OCI-LY1 (cell line): Measurements from ENCODE around the gene RHEB.

Experiments
- H2AFZ ChIP-seq: fragments of 200-600 bp; sonication (generic), shearing (Covaris generic); 2 replicates; pipeline ENCODE4 v1.6.0; 2014; ENCODE audit warnings: antibody characterized with exemption, mild to moderate bottlenecking, low read length
- H3F3A ChIP-seq: fragments of 200-600 bp; sonication (generic), shearing (Covaris generic); 2 replicates; pipeline ENCODE4 v1.6.0; 2014; ENCODE audit warnings: mild to moderate bottlenecking, antibody characterized with exemption, low read length, moderate library complexity; ENCODE audit not compliant: insufficient read depth
- H3K27ac ChIP-seq: fragments of 200-600 bp; sonication (generic); 2 replicates; pipeline ENCODE4 v1.5.1; 2014; ENCODE audit warnings: low read length, mixed run types, mild to moderate bottlenecking, low read depth; ENCODE audit not compliant: poor library complexity, severe bottlenecking
- H3K27me3 ChIP-seq: fragments of 200-600 bp; sonication (generic); 2 replicates; pipeline ENCODE4 v1.6.0; 2014; ENCODE audit warnings: antibody characterized with exemption, mild to moderate bottlenecking, low read length, moderate library complexity; ENCODE audit not compliant: insufficient read depth
- H3K36me3 ChIP-seq: fragments of 200-600 bp; sonication (generic); 2 replicates; pipeline ENCODE4 v1.6.1; 2014; ENCODE audit warnings: mild to moderate bottlenecking, antibody characterized with exemption, low read length, moderate library complexity, mixed read lengths; ENCODE audit not compliant: insufficient read depth
- H3K4me1 ChIP-seq: fragments of 200-600 bp; sonication (generic); 2 replicates; pipeline ENCODE4 v1.5.1; 2014; ENCODE audit warnings: mild to moderate bottlenecking, low read length, moderate library complexity; ENCODE audit not compliant: insufficient read depth, severe bottlenecking
- H3K4me2 ChIP-seq: fragments of 200-600 bp; sonication (generic), shearing (Covaris generic); 2 replicates; pipeline ENCODE4 v1.6.1; 2014; ENCODE audit warnings: low read length
- H3K4me3 ChIP-seq: fragments of 200-600 bp; sonication (generic); 2 replicates; pipeline ENCODE4 v1.5.1; 2014; ENCODE audit warnings: low read length, low read depth, mild to moderate bottlenecking, mixed read lengths; ENCODE audit not compliant: poor library complexity, severe bottlenecking
- H3K79me2 ChIP-seq: fragments of 200-600 bp; shearing (Covaris generic); 2 replicates; pipeline ENCODE4 v1.6.1; 2016; ENCODE audit warnings: mixed run types, low read length, mixed read lengths; ENCODE audit not compliant: insufficient read depth
- H3K9ac ChIP-seq: fragments of 200-600 bp; sonication (generic), shearing (Covaris generic); 2 replicates; pipeline ENCODE4 v1.6.1; 2014; ENCODE audit warnings: mild to moderate bottlenecking, low read length, mixed read lengths
- H3K9me2 ChIP-seq: fragments of 200-600 bp; sonication (generic), shearing (Covaris generic); 2 replicates; pipeline ENCODE4 v1.6.1; 2014; ENCODE audit warnings: low read depth, mild to moderate bottlenecking, low read length, mixed read lengths
- H3K9me3 ChIP-seq: fragments of 200-600 bp; shearing (Covaris generic); 2 replicates; pipeline ENCODE4 v1.6.1; 2014; ENCODE audit warnings: low read length, mixed read lengths
- H4K20me1 ChIP-seq: fragments of 200-600 bp; sonication (generic), shearing (Covaris generic); 2 replicates; pipeline ENCODE4 v1.6.0; 2016; ENCODE audit warnings: mild to moderate bottlenecking, low read length; ENCODE audit not compliant: insufficient read depth
- EZH2 ChIP-seq: fragments of 200-600 bp; sonication (generic), shearing (Covaris generic); IDR thresholded peaks from 2 replicates; pipeline ENCODE4 v1.8.0; 2017; ENCODE audit warnings: borderline replicate concordance, mixed run types, mild to moderate bottlenecking, antibody characterized with exemption, low read length, moderate library complexity, mixed read lengths
- TF ChIP-seq, protein P1 (sequence below): fragments of 200-600 bp; sonication (generic), shearing (Covaris generic); IDR thresholded peaks from 2 replicates; pipeline ENCODE4 v1.5.1; 2017; ENCODE audit warnings: mild to moderate bottlenecking, antibody characterized with exemption, low read length, moderate library complexity, mixed read lengths

The RHEB gene

GRCh38 chr7:151435103-151435916, 84.4 kb downstream of the RHEB start:
- Histone ChIP-seq H3K4me2 (no peak overlapping the region), H3K4me1 (no peaks in the 10 kb centered on the region), H3K27ac (no peak overlapping the region), H3K9ac (no peak overlapping the region), H3F3A (no peaks in the 10 kb centered on the region), H3K9me2 (no peaks in the 10 kb centered on the region), H3K9me3 (no peaks in the 10 kb centered on the region), H3K79me2 (no peaks in the 10 kb centered on the region), H3K27me3 (peaks cover 6% of the 10 kb centered on the region; the same call in 1 of the 2 replicates), H3K36me3 (no peaks in the 10 kb centered on the region), H2AFZ (no peak overlapping the region), H4K20me1 (no peaks in the 10 kb centered on the region), H3K4me3 (no peak overlapping the region)
- TF ChIP-seq, protein P1, sequence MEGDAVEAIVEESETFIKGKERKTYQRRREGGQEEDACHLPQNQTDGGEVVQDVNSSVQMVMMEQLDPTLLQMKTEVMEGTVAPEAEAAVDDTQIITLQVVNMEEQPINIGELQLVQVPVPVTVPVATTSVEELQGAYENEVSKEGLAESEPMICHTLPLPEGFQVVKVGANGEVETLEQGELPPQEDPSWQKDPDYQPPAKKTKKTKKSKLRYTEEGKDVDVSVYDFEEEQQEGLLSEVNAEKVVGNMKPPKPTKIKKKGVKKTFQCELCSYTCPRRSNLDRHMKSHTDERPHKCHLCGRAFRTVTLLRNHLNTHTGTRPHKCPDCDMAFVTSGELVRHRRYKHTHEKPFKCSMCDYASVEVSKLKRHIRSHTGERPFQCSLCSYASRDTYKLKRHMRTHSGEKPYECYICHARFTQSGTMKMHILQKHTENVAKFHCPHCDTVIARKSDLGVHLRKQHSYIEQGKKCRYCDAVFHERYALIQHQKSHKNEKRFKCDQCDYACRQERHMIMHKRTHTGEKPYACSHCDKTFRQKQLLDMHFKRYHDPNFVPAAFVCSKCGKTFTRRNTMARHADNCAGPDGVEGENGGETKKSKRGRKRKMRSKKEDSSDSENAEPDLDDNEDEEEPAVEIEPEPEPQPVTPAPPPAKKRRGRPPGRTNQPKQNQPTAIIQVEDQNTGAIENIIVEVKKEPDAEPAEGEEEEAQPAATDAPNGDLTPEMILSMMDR, result no peak
- no peak for TF ChIP-seq EZH2

DNA sequence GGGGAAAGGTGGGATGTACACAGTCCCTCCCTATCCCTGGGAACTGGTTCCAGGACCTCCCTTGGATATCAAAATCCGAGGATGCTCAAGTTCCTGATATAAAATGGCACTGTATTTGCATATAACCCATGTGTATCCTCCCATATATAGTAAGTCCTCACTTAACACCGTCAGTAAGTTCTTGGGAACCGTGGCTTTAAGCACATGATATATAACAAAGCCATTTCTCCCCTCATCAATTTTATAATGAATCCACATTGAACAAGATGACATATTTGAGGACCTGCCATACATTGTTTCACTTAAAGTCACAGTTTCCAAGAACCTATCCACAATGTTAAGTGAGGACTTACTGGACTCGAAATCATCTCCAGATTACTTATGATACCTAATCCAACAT, 85.1 kb downstream of the RHEB start:
- no peak for TF ChIP-seq EZH2
- TF ChIP-seq, protein P1, result no peak

DNA sequence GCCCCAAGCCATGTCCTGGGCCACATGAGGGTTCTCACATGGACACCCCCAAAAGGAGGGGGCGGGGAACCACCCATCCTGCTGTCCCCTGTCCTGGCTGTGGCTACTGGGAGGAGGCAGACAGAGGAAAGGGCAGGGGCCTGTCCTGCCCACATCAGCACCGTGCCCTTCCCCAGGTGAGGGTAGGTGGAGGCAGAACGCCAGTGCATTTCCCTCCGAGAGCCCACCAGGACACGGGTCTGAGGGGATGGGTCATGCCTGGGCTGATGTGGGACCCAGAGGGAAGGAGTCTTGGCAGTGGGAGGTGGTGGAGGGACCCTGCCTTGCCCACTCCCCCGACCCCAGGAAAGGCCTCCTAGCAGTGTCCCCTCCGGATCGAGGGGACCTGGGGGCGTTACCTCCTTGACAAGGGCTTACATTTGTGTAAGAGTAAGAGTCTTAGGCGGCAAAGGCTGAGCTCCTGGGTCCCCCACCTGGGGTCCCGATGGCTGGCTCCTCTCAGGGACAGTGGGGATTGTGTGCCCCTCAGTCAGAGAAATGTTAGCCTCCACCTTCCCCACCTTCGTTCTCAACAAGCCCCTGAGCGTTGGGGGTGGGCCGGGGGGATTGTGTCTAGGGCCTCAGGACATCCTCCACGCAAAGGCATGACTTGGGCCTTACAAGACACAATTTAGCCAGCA, 85.8 kb downstream of the RHEB start:
- H3K9me2 ChIP-seq, result no peaks in the 10 kb centered on the region
- peaks cover 6% of the 10 kb centered on the region; the same call in 1 of the 2 replicates for H3K27me3 ChIP-seq
- TF ChIP-seq, protein P1, result no peak
- no peak for TF ChIP-seq EZH2
- peaks cover 13% of the 10 kb centered on the region for H3K4me1 ChIP-seq
- H3K4me2 ChIP-seq, result no peak overlapping the region
- no peak overlapping the region for H3K9ac ChIP-seq
- no peaks in the 10 kb centered on the region for H3K79me2 ChIP-seq
- no peaks in the 10 kb centered on the region for H3F3A ChIP-seq
- H3K4me3 ChIP-seq, result no peak overlapping the region
- no peak overlapping the region for H3K27ac ChIP-seq
- H4K20me1 ChIP-seq, result no peaks in the 10 kb centered on the region
- H2AFZ ChIP-seq, result no peak overlapping the region
- H3K9me3 ChIP-seq, result no peaks in the 10 kb centered on the region
- no peaks in the 10 kb centered on the region for H3K36me3 ChIP-seq

More for the DNA sequence above, 85.1 kb downstream of the RHEB start:
- Histone ChIP-seq H3F3A (no peaks in the 10 kb centered on the region), H3K4me3 (no peak overlapping the region), H4K20me1 (no peaks in the 10 kb centered on the region), H3K4me1 (peaks cover 7% of the 10 kb centered on the region), H3K27me3 (peaks cover 6% of the 10 kb centered on the region; the same call in 1 of the 2 replicates), H3K27ac (no peak overlapping the region), H3K9me2 (no peaks in the 10 kb centered on the region), H3K79me2 (no peaks in the 10 kb centered on the region), H2AFZ (no peak overlapping the region), H3K36me3 (no peaks in the 10 kb centered on the region), H3K4me2 (no peak overlapping the region), H3K9ac (no peak overlapping the region), H3K9me3 (no peaks in the 10 kb centered on the region)
